Mammary epithelial cell (primary cell): ENCODE data around the gene HTD2.

Experiments used
- EZH2 ChIP-seq: IDR thresholded peaks from 2 replicates; pipeline ENCODE4 v1.6.1; 2012; ENCODE audit warnings: low read length, inconsistent platforms, borderline replicate concordance
- TF ChIP-seq, protein P1 (sequence below), 2 donors: IDR thresholded peaks in 1 of 2; conservative IDR thresholded peaks in 1 of 2; 2 replicates each; pipeline ENCODE4 v1.5.1; 2011 to 2012; ENCODE audit warnings: inconsistent platforms in 2 of 2, low read length in 2 of 2, mild to moderate bottlenecking in 2 of 2, control low read depth in 1 of 2, low read depth in 1 of 2; ENCODE audit not compliant: insufficient read depth in 1 of 2; ENCODE audit errors: extremely low read depth in 1 of 2

- TF ChIP-seq, protein P1, sequence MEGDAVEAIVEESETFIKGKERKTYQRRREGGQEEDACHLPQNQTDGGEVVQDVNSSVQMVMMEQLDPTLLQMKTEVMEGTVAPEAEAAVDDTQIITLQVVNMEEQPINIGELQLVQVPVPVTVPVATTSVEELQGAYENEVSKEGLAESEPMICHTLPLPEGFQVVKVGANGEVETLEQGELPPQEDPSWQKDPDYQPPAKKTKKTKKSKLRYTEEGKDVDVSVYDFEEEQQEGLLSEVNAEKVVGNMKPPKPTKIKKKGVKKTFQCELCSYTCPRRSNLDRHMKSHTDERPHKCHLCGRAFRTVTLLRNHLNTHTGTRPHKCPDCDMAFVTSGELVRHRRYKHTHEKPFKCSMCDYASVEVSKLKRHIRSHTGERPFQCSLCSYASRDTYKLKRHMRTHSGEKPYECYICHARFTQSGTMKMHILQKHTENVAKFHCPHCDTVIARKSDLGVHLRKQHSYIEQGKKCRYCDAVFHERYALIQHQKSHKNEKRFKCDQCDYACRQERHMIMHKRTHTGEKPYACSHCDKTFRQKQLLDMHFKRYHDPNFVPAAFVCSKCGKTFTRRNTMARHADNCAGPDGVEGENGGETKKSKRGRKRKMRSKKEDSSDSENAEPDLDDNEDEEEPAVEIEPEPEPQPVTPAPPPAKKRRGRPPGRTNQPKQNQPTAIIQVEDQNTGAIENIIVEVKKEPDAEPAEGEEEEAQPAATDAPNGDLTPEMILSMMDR (conservative IDR thresholded peaks at IDR 0.05 in 1 of 2, IDR thresholded peaks at IDR 0.05 in 1 of 2; ENCODE audit: extremely low read depth in 1 of 2, insufficient read depth in 1 of 2, low read depth in 1 of 2, low read length in 2 of 2): no peak
- TF ChIP-seq EZH2: no peak
These were observed 39.1 kb downstream of the HTD2 start for GRCh38 chr3:58345457-58345856.
